H1 (cell line): ENCODE measurements around the gene SZT2. TPM values are rescaled to one million over a fixed set of nuclear protein-coding genes. Genes with fewer than 3 reads are reported as not detected.

Source experiments
- RXRA ChIP-seq: IDR thresholded peaks from 2 replicates; pipeline ENCODE4 v1.6.1; 2011; ENCODE audit warnings: low read depth, mild to moderate bottlenecking, low read length, moderate library complexity; ENCODE audit not compliant: insufficient read depth
- TEAD4 ChIP-seq: IDR thresholded peaks from 2 replicates; pipeline ENCODE4 v1.6.1; 2012; ENCODE audit warnings: low read depth, low read length, inconsistent platforms, mixed read lengths
- polyA plus RNA-seq, 7 experiments: library from polyadenylated mRNA; depleted of rRNA in 3 of 7; stranded (reverse) in 5 of 7; unstranded in 2 of 7; fragments of >200 nt in 5 of 7; fragments of 200-250 nt in 2 of 7; gene quantifications; 1 replicate in 5 of 7; 2 replicates in 1 of 7; 4 replicates in 1 of 7; pipeline versions ENCODE4 v1.2.1 to v1.2.3, GENCODE V29; 2011 to 2013; ENCODE audit warnings: missing spikeins in 2 of 7, mixed read lengths in 2 of 7
- total RNA-seq: library from RNA; stranded (reverse); fragmentation: NEBNext Ultra II Directional; extraction: Animal tissue kit (Norgen Biotek cat#: 25700); gene quantifications from 2 replicates; pipeline ENCODE4 v1.2.1, GENCODE V29; 2021
- TF ChIP-seq, protein P1 (sequence below), 3 experiments: IDR thresholded peaks; 1 replicate in 2 of 3; 2 replicates in 1 of 3; pipeline versions ENCODE4 v1.5.1 to v1.6.1; 2011; ENCODE audit warnings: low read length in 3 of 3, mild to moderate bottlenecking in 3 of 3, inconsistent platforms in 2 of 3, low read depth in 1 of 3, moderate library complexity in 1 of 3; ENCODE audit not compliant: insufficient read depth in 1 of 3; ENCODE audit errors: control extremely low read depth in 1 of 3

The SZT2 gene
- total and polyA plus RNA-seq, 2 of the 8 experiments (the other 6 are each of a cell fraction or from before 2014, with no cell fraction given), result 4.7 to 12.9 TPM

GRCh38 chr1:43446881-43447835 is 57.5 kb downstream of the SZT2 start (continued):
- TF ChIP-seq, protein P1, sequence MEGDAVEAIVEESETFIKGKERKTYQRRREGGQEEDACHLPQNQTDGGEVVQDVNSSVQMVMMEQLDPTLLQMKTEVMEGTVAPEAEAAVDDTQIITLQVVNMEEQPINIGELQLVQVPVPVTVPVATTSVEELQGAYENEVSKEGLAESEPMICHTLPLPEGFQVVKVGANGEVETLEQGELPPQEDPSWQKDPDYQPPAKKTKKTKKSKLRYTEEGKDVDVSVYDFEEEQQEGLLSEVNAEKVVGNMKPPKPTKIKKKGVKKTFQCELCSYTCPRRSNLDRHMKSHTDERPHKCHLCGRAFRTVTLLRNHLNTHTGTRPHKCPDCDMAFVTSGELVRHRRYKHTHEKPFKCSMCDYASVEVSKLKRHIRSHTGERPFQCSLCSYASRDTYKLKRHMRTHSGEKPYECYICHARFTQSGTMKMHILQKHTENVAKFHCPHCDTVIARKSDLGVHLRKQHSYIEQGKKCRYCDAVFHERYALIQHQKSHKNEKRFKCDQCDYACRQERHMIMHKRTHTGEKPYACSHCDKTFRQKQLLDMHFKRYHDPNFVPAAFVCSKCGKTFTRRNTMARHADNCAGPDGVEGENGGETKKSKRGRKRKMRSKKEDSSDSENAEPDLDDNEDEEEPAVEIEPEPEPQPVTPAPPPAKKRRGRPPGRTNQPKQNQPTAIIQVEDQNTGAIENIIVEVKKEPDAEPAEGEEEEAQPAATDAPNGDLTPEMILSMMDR (IDR thresholded peaks at IDR 0.05; ENCODE audit: control extremely low read depth in 1 of 3, insufficient read depth in 1 of 3, low read depth in 1 of 3, low read length in 3 of 3), result no peak
- TF ChIP-seq RXRA (no peak), TEAD4 (no peak)
